HEK293 (cell line): ENCODE results near the gene NIPSNAP2.
A peak's percentile ranks its signal among the peaks of the same experiment; 100 is the strongest.

ENCODE experiments used
- ATF2 ChIP-seq: fragments of 450-650 bp; formaldehyde crosslinking; IDR thresholded peaks from 2 replicates; pipeline ENCODE4 v1.5.1; 2016; ENCODE audit warnings: missing biosample characterization, missing genetic modification characterization, low read depth
- GFI1B ChIP-seq: fragments of 450-650 bp; formaldehyde crosslinking; IDR thresholded peaks from 2 replicates; pipeline ENCODE4 v1.5.1; 2016; ENCODE audit warnings: missing biosample characterization, missing genetic modification characterization
- GLIS1 ChIP-seq: fragments of 450-650 bp; formaldehyde crosslinking; IDR thresholded peaks from 2 replicates; pipeline ENCODE4 v1.5.1; 2016; ENCODE audit warnings: missing biosample characterization, missing genetic modification characterization
- MZF1 ChIP-seq: fragments of 450-650 bp; formaldehyde crosslinking; IDR thresholded peaks from 2 replicates; pipeline ENCODE4 v1.5.1; 2017; ENCODE audit warnings: missing biosample characterization, missing genetic modification characterization, borderline replicate concordance
- PATZ1 ChIP-seq: fragments of 450-650 bp; formaldehyde crosslinking; IDR thresholded peaks from 2 replicates; pipeline ENCODE4 v1.5.1; 2016; ENCODE audit warnings: missing biosample characterization, missing genetic modification characterization
- PRDM10 ChIP-seq: fragments of 450-650 bp; formaldehyde crosslinking; IDR thresholded peaks from 2 replicates; pipeline ENCODE4 v1.5.1; 2016; ENCODE audit warnings: missing biosample characterization, missing genetic modification characterization
- RBAK ChIP-seq: fragments of 450-650 bp; formaldehyde crosslinking; IDR thresholded peaks from 2 replicates; pipeline ENCODE4 v1.5.1; 2016; ENCODE audit warnings: missing biosample characterization, missing genetic modification characterization
- SCRT2 ChIP-seq: fragments of 450-650 bp; formaldehyde crosslinking; IDR thresholded peaks from 2 replicates; pipeline ENCODE4 v1.5.1; 2016; ENCODE audit warnings: missing biosample characterization, missing genetic modification characterization
- SP3 ChIP-seq: fragments of 450-650 bp; formaldehyde crosslinking; IDR thresholded peaks from 2 replicates; pipeline ENCODE4 v1.5.1; 2016; ENCODE audit warnings: missing biosample characterization, missing genetic modification characterization
- TCF7L2 ChIP-seq: IDR thresholded peaks from 2 replicates; pipeline ENCODE4 v1.6.1; 2011; ENCODE audit warnings: low read depth, mild to moderate bottlenecking, inconsistent platforms, low read length, moderate library complexity, borderline replicate concordance
- ZBTB17 ChIP-seq: fragments of 450-650 bp; formaldehyde crosslinking; IDR thresholded peaks from 2 replicates; pipeline ENCODE4 v1.5.1; 2016; ENCODE audit warnings: missing biosample characterization, missing genetic modification characterization
- ZBTB26 ChIP-seq: fragments of 450-650 bp; formaldehyde crosslinking; optimal IDR thresholded peaks from 2 replicates; pipeline ENCODE3; 2016; ENCODE audit warnings: missing biosample characterization, mild to moderate bottlenecking, missing genetic modification characterization
- ZFP37 ChIP-seq: fragments of 450-650 bp; formaldehyde crosslinking; IDR thresholded peaks from 2 replicates; pipeline ENCODE4 v1.5.1; 2016; ENCODE audit warnings: missing biosample characterization, missing genetic modification characterization
- ZNF114 ChIP-seq: fragments of 450-650 bp; formaldehyde crosslinking; IDR thresholded peaks from 2 replicates; pipeline ENCODE4 v1.5.0; 2017; ENCODE audit warnings: missing biosample characterization, missing genetic modification characterization
- ZNF18 ChIP-seq: fragments of 450-650 bp; formaldehyde crosslinking; IDR thresholded peaks from 2 replicates; pipeline ENCODE4 v1.5.1; 2016; ENCODE audit warnings: missing biosample characterization, missing genetic modification characterization
- ZNF23 ChIP-seq: fragments of 450-650 bp; formaldehyde crosslinking; IDR thresholded peaks from 2 replicates; pipeline ENCODE4 v1.5.1; 2016; ENCODE audit warnings: missing biosample characterization, missing genetic modification characterization, borderline replicate concordance
- ZNF24 ChIP-seq: fragments of 450-650 bp; formaldehyde crosslinking; IDR thresholded peaks from 2 replicates; pipeline ENCODE4 v1.5.1; 2016; ENCODE audit warnings: missing biosample characterization, missing genetic modification characterization
- ZNF266 ChIP-seq: fragments of 450-650 bp; formaldehyde crosslinking; IDR thresholded peaks from 2 replicates; pipeline ENCODE4 v1.5.1; 2016; ENCODE audit warnings: missing biosample characterization, missing genetic modification characterization, low read depth
- ZNF341 ChIP-seq: fragments of 450-650 bp; formaldehyde crosslinking; IDR thresholded peaks from 2 replicates; pipeline ENCODE4; 2016; ENCODE audit warnings: low read depth, missing biosample characterization, missing genetic modification characterization
- ZNF404 ChIP-seq: fragments of 450-650 bp; formaldehyde crosslinking; IDR thresholded peaks from 2 replicates; pipeline ENCODE4 v1.5.1; 2017; ENCODE audit warnings: missing biosample characterization, missing genetic modification characterization
- ZNF473 ChIP-seq: fragments of 450-650 bp; formaldehyde crosslinking; IDR thresholded peaks from 2 replicates; pipeline ENCODE4 v1.5.1; 2017; ENCODE audit warnings: missing biosample characterization, missing genetic modification characterization
- ZNF501 ChIP-seq: fragments of 450-650 bp; formaldehyde crosslinking; IDR thresholded peaks from 2 replicates; pipeline ENCODE4 v1.5.1; 2016; ENCODE audit warnings: missing biosample characterization, missing genetic modification characterization
- ZNF530 ChIP-seq: fragments of 450-650 bp; formaldehyde crosslinking; IDR thresholded peaks from 2 replicates; pipeline ENCODE4 v1.5.1; 2016; ENCODE audit warnings: low read depth, missing biosample characterization, missing genetic modification characterization
- ZNF548 ChIP-seq: fragments of 450-650 bp; formaldehyde crosslinking; IDR thresholded peaks from 2 replicates; pipeline ENCODE4 v1.5.1; 2016; ENCODE audit warnings: missing biosample characterization, missing genetic modification characterization
- ZNF580 ChIP-seq: fragments of 450-650 bp; formaldehyde crosslinking; IDR thresholded peaks from 2 replicates; pipeline ENCODE4 v1.5.1; 2016; ENCODE audit warnings: missing biosample characterization, missing genetic modification characterization
- ZNF600 ChIP-seq: fragments of 450-650 bp; formaldehyde crosslinking; IDR thresholded peaks from 2 replicates; pipeline ENCODE4 v1.5.1; 2016; ENCODE audit warnings: missing biosample characterization, missing genetic modification characterization
- ZNF654 ChIP-seq: fragments of 450-650 bp; formaldehyde crosslinking; IDR thresholded peaks from 2 replicates; pipeline ENCODE4 v1.5.1; 2016; ENCODE audit warnings: low read depth, missing biosample characterization, missing genetic modification characterization
- ZNF664 ChIP-seq: fragments of 450-650 bp; formaldehyde crosslinking; IDR thresholded peaks from 2 replicates; pipeline ENCODE4 v1.5.1; 2016; ENCODE audit warnings: missing biosample characterization, missing genetic modification characterization
- ZNF768 ChIP-seq: fragments of 450-650 bp; formaldehyde crosslinking; IDR thresholded peaks from 2 replicates; pipeline ENCODE4 v1.5.1; 2018; ENCODE audit warnings: missing biosample characterization, mild to moderate bottlenecking, missing genetic modification characterization
- ZSCAN16 ChIP-seq: fragments of 450-650 bp; formaldehyde crosslinking; IDR thresholded peaks from 2 replicates; pipeline ENCODE4 v1.5.1; 2016; ENCODE audit warnings: missing biosample characterization, missing genetic modification characterization

The NIPSNAP2 gene

GRCh38 chr7:56033671-56034432 lies 69.5 kb downstream of the NIPSNAP2 start (continued):
- TF ChIP-seq ZNF23 (tag by site-specific recombination), result no peak
- no peak for TF ChIP-seq RBAK
- no peak; the same call in 1 of the 2 replicates for TF ChIP-seq MZF1 (tag by site-specific recombination)
- peak; percentile 28 for TF ChIP-seq ZBTB26
- peak; percentile 79 for TF ChIP-seq PRDM10 (tag by site-specific recombination)
- TF ChIP-seq ZNF24, result peak; percentile 24; the same call in 1 of the 2 replicates
- TF ChIP-seq SCRT2, result peak; percentile 84
- no peak for TF ChIP-seq ZNF404 (tag by site-specific recombination)
- TF ChIP-seq ZNF548 (tag by site-specific recombination), result no peak
- no peak for TF ChIP-seq ZNF530 (tag by site-specific recombination)
- peak; percentile 84 for TF ChIP-seq ZNF600 (tag by site-specific recombination)
- peak; percentile 73 for TF ChIP-seq ZBTB17 (tag by site-specific recombination)
- no peak for TF ChIP-seq ZSCAN16 (tag by site-specific recombination)
- TF ChIP-seq GLIS1, result peak; percentile 72
- TF ChIP-seq ZNF473, result no peak
- peak; percentile 79 for TF ChIP-seq ZNF341 (tag by site-specific recombination)
- TF ChIP-seq ATF2 (tag by site-specific recombination), result peak; percentile 48; the same call in 1 of the 2 replicates
- TF ChIP-seq ZNF501 (tag by site-specific recombination), result no peak
- no peak for TF ChIP-seq ZNF654 (tag by site-specific recombination)
- TF ChIP-seq ZNF768 (tag by site-specific recombination), result no peak
- no peak for TF ChIP-seq TCF7L2
- TF ChIP-seq PATZ1 (tag by site-specific recombination), result peak; percentile 93
- no peak for TF ChIP-seq ZNF266 (tag by site-specific recombination)
- TF ChIP-seq ZFP37 (tag by site-specific recombination), result no peak; the same call in 1 of the 2 replicates
- no peak for TF ChIP-seq ZNF580
- peak; percentile 26; the same call in 1 of the 2 replicates for TF ChIP-seq GFI1B (tag by site-specific recombination)
- no peak for TF ChIP-seq ZNF18 (tag by site-specific recombination)
- no peak for TF ChIP-seq ZNF664 (tag by site-specific recombination)
- TF ChIP-seq SP3 (tag by site-specific recombination), result peak; percentile 67
- TF ChIP-seq ZNF114 (tag by site-specific recombination), result no peak
